ENCODE data around the gene MKS1. TPM values are rescaled to one million over a fixed set of nuclear protein-coding genes. Genes with fewer than 3 reads are reported as not detected.

Gene MKS1
- 11.2 and 15.1 TPM in 2 replicates for total RNA-seq

DNA sequence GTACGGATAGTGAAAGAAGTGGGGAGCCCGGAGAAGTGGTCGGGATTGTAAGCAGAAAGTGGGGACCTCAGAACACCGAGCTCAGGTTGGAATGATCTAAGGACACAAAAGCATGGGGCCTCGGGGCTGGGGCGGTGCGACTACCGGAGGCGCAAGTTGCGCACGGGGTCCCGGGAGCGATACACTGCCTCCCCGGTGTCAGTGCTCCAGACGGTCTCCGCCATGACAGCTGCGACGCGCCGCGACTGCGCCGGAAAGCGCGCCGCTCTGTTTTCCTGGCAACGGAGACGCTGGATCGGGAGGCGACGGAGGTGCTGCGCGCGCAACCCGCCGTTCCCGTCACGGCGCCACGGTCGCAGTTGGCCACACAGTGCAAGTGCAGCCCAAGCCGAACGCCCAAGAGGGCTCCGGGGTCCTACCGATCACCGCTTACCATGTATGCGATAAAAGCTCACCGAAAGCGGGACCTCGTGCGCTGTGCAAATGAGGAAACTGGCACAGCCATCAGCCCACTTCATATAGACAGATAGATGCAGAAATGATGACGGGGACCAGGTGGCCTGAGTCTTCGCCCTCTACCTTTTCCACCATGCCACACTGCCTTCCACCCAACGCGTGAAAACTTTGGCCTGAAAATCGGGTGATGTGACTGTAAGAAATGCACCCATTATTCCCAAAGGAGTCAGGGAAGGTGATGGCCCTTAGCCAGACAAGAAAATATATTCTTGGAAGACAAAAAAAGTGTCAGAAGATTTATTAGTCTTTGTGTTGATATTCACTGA lies at the start of gene MKS1:
MKS1 (minus strand) TSS at position 249 of the 782 bp plus-strand sequence; CDS start at position 224, 25 bp downstream.

DNA sequence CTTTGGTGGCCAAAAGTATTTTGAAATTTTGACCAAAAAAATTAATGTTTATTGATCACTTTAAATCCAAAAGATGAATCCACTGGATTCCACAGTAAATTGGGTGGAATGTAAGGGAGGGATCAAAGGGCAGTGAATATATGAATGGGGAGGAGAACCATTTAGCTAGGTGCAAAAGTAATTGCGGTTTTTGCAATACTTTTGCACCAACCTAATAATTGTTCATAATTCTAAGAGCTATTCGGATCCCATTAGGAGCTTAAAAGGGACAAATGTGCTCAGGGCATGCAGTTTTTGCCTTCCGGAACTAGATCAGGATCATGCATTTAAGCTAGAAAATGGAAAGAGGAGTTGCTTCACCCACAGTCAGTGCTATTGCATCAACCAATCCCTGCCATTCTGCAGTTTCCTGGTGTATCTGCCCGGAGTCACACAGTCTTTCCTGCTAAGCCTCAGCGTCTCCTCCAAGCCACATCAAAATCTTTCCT lies 19.1 kb upstream of the MKS1 start, which contains the start of gene LPO:
LPO (plus strand) TSS at position 438 of the 488 bp plus-strand sequence. CDS start 4,396 bp downstream, outside the sequence.

DNA sequence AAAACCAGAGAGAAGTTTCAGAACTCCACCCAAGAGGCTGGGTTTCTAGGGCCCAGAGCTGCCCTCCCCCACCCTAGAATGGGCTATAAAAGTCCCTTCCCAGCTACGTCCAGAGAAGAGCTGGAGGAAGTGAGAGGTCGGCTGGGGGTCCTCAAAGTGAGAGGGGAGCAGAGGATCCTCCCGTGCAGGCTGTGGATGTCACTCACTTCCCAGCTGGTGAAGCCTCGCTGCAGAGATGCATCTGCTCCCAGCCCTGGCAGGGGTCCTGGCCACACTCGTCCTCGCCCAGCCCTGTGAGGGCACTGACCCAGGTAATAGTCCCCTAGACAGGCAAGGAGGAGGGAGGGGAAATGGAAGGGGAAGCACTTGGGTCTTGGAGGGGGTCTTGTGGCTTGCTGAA lies 26.4 kb downstream of the MKS1 start, which contains the start of gene EPX:
EPX (plus strand) TSS at position 115 of the 400 bp plus-strand sequence; CDS start at position 236, 121 bp downstream.

DNA sequence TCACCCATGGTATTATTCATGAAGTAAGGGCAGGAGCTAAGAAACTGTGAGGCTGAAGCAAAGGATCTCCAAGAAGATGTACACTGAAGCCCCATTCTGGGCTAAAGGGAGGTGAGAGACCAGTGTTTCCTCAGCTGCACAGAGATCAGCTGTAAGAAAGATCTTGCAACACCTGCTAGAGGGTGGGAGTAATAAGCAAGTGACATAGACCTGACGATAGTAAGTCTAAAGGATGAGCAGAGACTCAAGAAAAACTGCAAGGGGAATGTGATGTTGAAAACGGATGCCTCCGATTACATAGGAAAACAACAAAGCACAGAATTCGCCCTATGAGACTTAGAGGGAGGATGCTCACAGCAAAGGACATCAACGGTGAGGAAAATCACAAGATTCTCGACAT lies 52.4 kb downstream of the MKS1 start, which contains the start of gene OR4D2:
OR4D2 (plus strand) TSS at position 301 of the 400 bp plus-strand sequence. CDS start 2,674 bp downstream, outside the sequence.

Other genes with a start within 250 kb of the MKS1 start
- gene VEZF1, start 231.0 kb downstream of the MKS1 start, total RNA-seq = 84.5 and 90.5 TPM in 2 replicates
- 253 and 283 TPM in 2 replicates for gene SRSF1, start 212.0 kb downstream of the MKS1 start, total RNA-seq
- gene DYNLL2, start 135.8 kb downstream of the MKS1 start, total RNA-seq = 13.0 and 15.1 TPM in 2 replicates
- not detected in 2 replicates for gene OR4D1, start 70.9 kb downstream of the MKS1 start, total RNA-seq
- not detected in 2 replicates for gene OR4D2, start 52.3 kb downstream of the MKS1 start, total RNA-seq
- gene EPX, start 26.5 kb downstream of the MKS1 start, total RNA-seq = not detected in 2 replicates
- gene LPO, start 19.3 kb upstream of the MKS1 start, total RNA-seq = not detected in 2 replicates
- gene MPO, start 61.7 kb upstream of the MKS1 start, total RNA-seq = not detected in 2 replicates
- gene TSPOAP1, start 109.5 kb upstream of the MKS1 start, total RNA-seq = 1.9 and 2.1 TPM in 2 replicates
- gene SUPT4H1, start 132.9 kb upstream of the MKS1 start, total RNA-seq = 32.1 and 33.3 TPM in 2 replicates
- 0.12 and 0.32 TPM in 2 replicates for gene RNF43, start 198.3 kb upstream of the MKS1 start, total RNA-seq

All from hair follicle dermal papilla cell (primary cell).